GM12878 (cell line): Measurements from ENCODE around the gene ZFAND2B. TPM values are rescaled to one million over a fixed set of nuclear protein-coding genes. Genes with fewer than 3 reads are reported as not detected.

ENCODE experiments used
- ATAC-seq: fragments of 200-7000 bp; cut with Tn5 transposase; 3 replicates; pipeline ENCODE4 v1.9.1; 2020; ENCODE audit warnings: mild to moderate bottlenecking, moderate library complexity
- BruUV-seq: library from RNA; stranded (reverse); fragments of 400-500 nt; replicated peaks from 2 replicates; lab custom pipeline; 2021; lab: Mats Ljungman, UMichigan
- CTCF ChIA-PET: fragments of 300-600 bp; sonication (Branson Sonifier 250); formaldehyde crosslinking; extraction: SDS; loops from one replicate; lab custom pipeline; 2021; ENCODE audit warnings: inconsistent platforms; lab: Yijun Ruan, JAX
- POLR2A ChIA-PET: fragments of 350-600 bp; formaldehyde crosslinking; extraction: SDS; loops from one replicate; lab custom pipeline; 2021; ENCODE audit warnings: inconsistent platforms; lab: Charles Lee
- RAD21 ChIA-PET: fragments of 300-600 bp; sonication (Branson Sonifier 250); formaldehyde crosslinking; loops from one replicate; lab custom pipeline; 2023; ENCODE audit warnings: antibody characterized with exemption; ENCODE audit not compliant: unreplicated experiment; lab: Charles Lee
- SMC1A ChIA-PET: fragments of 300-600 bp; sonication (Branson Sonifier 250); formaldehyde crosslinking; loops from one replicate; lab custom pipeline; 2023; ENCODE audit not compliant: unreplicated experiment, uncharacterized antibody; lab: Charles Lee
- DNase-seq: peaks from one replicate; pipeline ENCODE4 v3.0.0-alpha.2; 2011; ENCODE audit warnings: low read depth, low spot score
- FAIRE-seq: peaks from 3 replicates; lab custom pipeline; 2011; peaks lifted over from hg19 to GRCh38; lab: Jason Lieb, UNC
- H2AFZ ChIP-seq: 2 replicates; pipeline ENCODE4 v1.6.0; 2011; ENCODE audit warnings: low read depth, low read length, control low read depth; ENCODE audit not compliant: control insufficient read depth
- H3K27ac ChIP-seq: 2 replicates; pipeline ENCODE4 v1.5.1; 2011; ENCODE audit warnings: control low read depth; ENCODE audit not compliant: control insufficient read depth, insufficient read depth
- H3K27me3 ChIP-seq, 2 experiments: replicated peaks in 1 of 2; 2 replicates each; pipeline versions ENCODE4 v1.6.0 to v1.6.1; 2011; ENCODE audit warnings: low read length in 1 of 2; ENCODE audit not compliant: control insufficient read depth in 2 of 2, insufficient read depth in 2 of 2
- H3K36me3 ChIP-seq, 2 experiments: 2 replicates each; pipeline ENCODE4 v1.5.1; 2011; ENCODE audit warnings: low read length in 1 of 2; ENCODE audit not compliant: control insufficient read depth in 2 of 2, insufficient read depth in 2 of 2
- H3K4me1 ChIP-seq: 2 replicates; pipeline ENCODE4 v1.6.1; 2011; ENCODE audit warnings: mild to moderate bottlenecking, low read length, moderate library complexity, mixed read lengths; ENCODE audit not compliant: control insufficient read depth, insufficient read depth
- H3K4me2 ChIP-seq: 2 replicates; pipeline ENCODE4 v1.6.0; 2011; ENCODE audit warnings: control low read depth; ENCODE audit not compliant: control insufficient read depth, insufficient read depth
- H3K4me3 ChIP-seq: fragments of 200-600 bp; sonication (generic); 2 replicates; pipeline ENCODE4 v1.5.1; 2016
- H3K79me2 ChIP-seq: 2 replicates; pipeline ENCODE4 v1.6.0; 2011; ENCODE audit warnings: low read length; ENCODE audit not compliant: control insufficient read depth, insufficient read depth
- H3K9ac ChIP-seq: 2 replicates; pipeline ENCODE4 v1.8.0; 2011; ENCODE audit warnings: low read length, control low read depth, mixed read lengths; ENCODE audit not compliant: control insufficient read depth, insufficient read depth
- H3K9me3 ChIP-seq: replicated peaks from 3 replicates; pipeline ENCODE4 v1.5.1; 2011; ENCODE audit warnings: mild to moderate bottlenecking, low read length; ENCODE audit not compliant: control insufficient read depth, insufficient read depth
- H4K20me1 ChIP-seq: 2 replicates; pipeline ENCODE4 v1.6.0; 2011; ENCODE audit not compliant: control insufficient read depth, insufficient read depth
- BCL11A ChIP-seq: IDR thresholded peaks from 2 replicates; pipeline ENCODE4 v1.6.1; 2011; ENCODE audit warnings: low read depth, low read length
- BRCA1 ChIP-seq: IDR thresholded peaks from 2 replicates; pipeline ENCODE4 v1.6.1; 2011; ENCODE audit warnings: low read depth, low read length, improper control_type of control experiment
- HDAC2 ChIP-seq: fragments of 200-600 bp; sonication (generic); IDR thresholded peaks from 2 replicates; pipeline ENCODE4 v1.6.1; 2017
- JUNB ChIP-seq: IDR thresholded peaks from 2 replicates; pipeline ENCODE4 v1.6.1; 2016; ENCODE audit warnings: antibody characterized with exemption, mild to moderate bottlenecking
- JUND ChIP-seq: IDR thresholded peaks from 2 replicates; pipeline ENCODE4 v1.6.1; 2012; ENCODE audit warnings: low read depth, mild to moderate bottlenecking, low read length, improper control_type of control experiment, moderate library complexity
- MYC ChIP-seq: IDR thresholded peaks from 2 replicates; pipeline ENCODE4 v1.6.1; 2011; ENCODE audit warnings: mild to moderate bottlenecking, low read length, moderate library complexity, inconsistent platforms; ENCODE audit not compliant: insufficient read depth, insufficient replicate concordance, insufficient read length, severe bottlenecking
- NFIC ChIP-seq: IDR thresholded peaks from 2 replicates; pipeline ENCODE4 v1.6.1; 2012; ENCODE audit warnings: low read depth, mild to moderate bottlenecking, inconsistent platforms, low read length, moderate library complexity
- POLR2AphosphoS5 ChIP-seq: IDR thresholded peaks from 2 replicates; pipeline ENCODE4 v1.6.1; 2011; ENCODE audit warnings: mild to moderate bottlenecking, low read length, inconsistent platforms
- RBBP5 ChIP-seq: fragments of 200-600 bp; sonication (generic); conservative IDR thresholded peaks from 2 replicates; pipeline ENCODE4 v1.6.1; 2016
- RELA ChIP-seq: fragments of 450-650 bp; IDR thresholded peaks from 2 replicates; pipeline ENCODE4 v1.8.0; 2014; ENCODE audit warnings: borderline replicate concordance; ENCODE audit not compliant: partially characterized antibody
- TCF12 ChIP-seq: IDR thresholded peaks from 2 replicates; pipeline ENCODE4 v1.6.1; 2011; ENCODE audit warnings: low read depth, mild to moderate bottlenecking, low read length
- ZSCAN29 ChIP-seq: fragments of 450-650 bp; IDR thresholded peaks from 2 replicates; pipeline ENCODE4 v1.6.1; 2017; ENCODE audit warnings: mild to moderate bottlenecking, moderate library complexity
- WGBS: methylation state at CpG from one replicate; pipeline ENCODE4 v1.1.6; 2016; ENCODE audit warnings: low lambda C conversion rate; ENCODE audit not compliant: insufficient replicate concordance, insufficient coverage; ENCODE audit errors: missing lambda C conversion rate; 5-methylcytosine and 5-hydroxymethylcytosine counted together
- in situ Hi-C: fragments of 300-500 bp; cut with MboI; formaldehyde crosslinking; loops from 9 replicates; pipeline ENCODE4 v1.14.3; 2018; ENCODE audit warnings: mixed read lengths
- intact Hi-C: fragments of 100-400 bp; cut with micrococcal nuclease; formaldehyde crosslinking; loops from one replicate; pipeline ENCODE4 v1.14.2; 2022; ENCODE audit not compliant: unreplicated experiment
- polyA plus RNA-seq, 11 experiments: library from polyadenylated mRNA; depleted of rRNA in 4 of 11; unstranded in 6 of 11; stranded (reverse) in 5 of 11; fragments of >200 nt; fragmentation: Nextera tagmentation in 4 of 11; fragmentation: Illumina TruSeq in 1 of 11; extraction: Ambion mirVana in 4 of 11; extraction: Trizol in 1 of 11; gene quantifications; 1 replicate in 1 of 11; 2 replicates in 10 of 11; pipeline versions ENCODE4 v1.2.1 to v1.2.3, GENCODE V29; 2011 to 2016; ENCODE audit warnings: inconsistent platforms in 2 of 11, missing spikeins in 2 of 11, low read depth in 1 of 11
- total RNA-seq, 4 experiments: library from RNA; depleted of rRNA in 3 of 4; stranded (reverse); fragments of >200 nt in 3 of 4; fragmentation: Illumina TruSeq in 1 of 4; extraction: Trizol in 1 of 4; gene quantifications; 2 replicates each; pipeline versions ENCODE4 v1.2.1 to v1.2.3, GENCODE V29; 2013 to 2021
- TF ChIP-seq, protein P1 (sequence below): fragments of 450-650 bp; IDR thresholded peaks from 2 replicates; pipeline ENCODE4 v1.6.1; 2016; ENCODE audit warnings: mild to moderate bottlenecking
- TF ChIP-seq, protein P2 (sequence below): IDR thresholded peaks from 2 replicates; pipeline ENCODE4 v1.6.1; 2012; ENCODE audit warnings: low read length, inconsistent platforms
- TF ChIP-seq, protein P3 (sequence below): IDR thresholded peaks from 2 replicates; pipeline ENCODE4 v1.6.1; 2011; ENCODE audit warnings: borderline replicate concordance, low read depth, mild to moderate bottlenecking, moderate library complexity, low read length; ENCODE audit not compliant: insufficient read depth, poor library complexity, severe bottlenecking

ZFAND2B gene
- total and polyA plus RNA-seq, 10 of the 15 experiments (the other 5 are each of a cell fraction or from before 2014, with no cell fraction given), result 5.4 to 28.1 (median 22.4) TPM

DNA sequence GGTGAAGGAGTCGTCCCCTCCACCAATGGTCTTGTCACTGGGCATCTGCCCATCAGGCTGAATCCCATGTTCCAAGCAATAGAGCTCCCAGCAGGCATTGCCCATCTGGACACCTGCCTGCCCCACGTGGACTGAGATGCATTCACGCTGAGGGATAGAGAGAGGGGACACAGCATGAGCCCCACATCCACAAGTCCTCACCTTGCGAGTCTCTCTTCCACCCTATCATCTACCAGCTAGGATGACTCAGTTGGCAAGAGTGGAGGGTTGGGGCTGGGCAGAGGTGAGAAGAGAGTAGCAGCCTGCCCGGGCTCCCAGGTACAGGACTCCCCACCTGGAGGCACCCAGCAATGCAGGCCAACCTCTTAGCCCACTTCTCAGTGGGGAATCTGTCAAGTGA is 45.5 kb downstream of the ZFAND2B start:
- H3K36me3 ChIP-seq, result peaks cover 12 to 19% of the 10 kb centered on the region in 2 experiments
- 25% methylated on average over 5 of the region's 5 CpGs for WGBS
- POLR2A ChIA-PET, result interaction anchor here (0.6 to 9.0 kb wide), 13 partner anchors 17 to 809 kb away, joined by 3 to 160 read pairs (median 5); partner anchors contain the start of genes ANKZF1, ATG9A, CNPPD1 and DNAJB2
- peak overlapping the region; percentile 77 for H3K27ac ChIP-seq
- H3K4me1 ChIP-seq, result peaks cover 37% of the 10 kb centered on the region
- intact Hi-C loops, result loop anchor here (2.0 kb wide), 2 partner anchors 23 to 75 kb away; partner anchors contain the start of genes ANKZF1, ATG9A and CNPPD1
- H3K27me3 ChIP-seq, result no peaks in the 10 kb centered on the region
- H3K4me3 ChIP-seq, result peak overlapping the region; percentile 86
- H3K79me2 ChIP-seq, result peaks cover 45% of the 10 kb centered on the region
- CTCF ChIA-PET, result interaction anchor here (0.6 to 6.1 kb wide), 7 partner anchors 22 to 982 kb away, joined by 3 to 65 read pairs (median 5); partner anchors contain the start of genes AAMP, ANKZF1, ATG9A and DNAJB2
- peak overlapping the region; percentile 86 for H3K9ac ChIP-seq
- SMC1A ChIA-PET, result interaction anchor here (0.8 to 8.6 kb wide), 9 partner anchors 13 to 398 kb away, joined by 3 to 98 read pairs (median 7); partner anchors contain the start of genes ANKZF1, ATG9A, CNPPD1 and DNAJB2
- in situ Hi-C loops, result no loop called here
- TF ChIP-seq RBBP5 (no peak), BCL11A (no peak), MYC (no peak), HDAC2 (no peak), BRCA1 (no peak), JUND (no peak), ZSCAN29 (no peak), NFIC (no peak), POLR2AphosphoS5 (no peak), TCF12 (no peak), RELA (no peak), JUNB (no peak)
- TF ChIP-seq, protein P1, sequence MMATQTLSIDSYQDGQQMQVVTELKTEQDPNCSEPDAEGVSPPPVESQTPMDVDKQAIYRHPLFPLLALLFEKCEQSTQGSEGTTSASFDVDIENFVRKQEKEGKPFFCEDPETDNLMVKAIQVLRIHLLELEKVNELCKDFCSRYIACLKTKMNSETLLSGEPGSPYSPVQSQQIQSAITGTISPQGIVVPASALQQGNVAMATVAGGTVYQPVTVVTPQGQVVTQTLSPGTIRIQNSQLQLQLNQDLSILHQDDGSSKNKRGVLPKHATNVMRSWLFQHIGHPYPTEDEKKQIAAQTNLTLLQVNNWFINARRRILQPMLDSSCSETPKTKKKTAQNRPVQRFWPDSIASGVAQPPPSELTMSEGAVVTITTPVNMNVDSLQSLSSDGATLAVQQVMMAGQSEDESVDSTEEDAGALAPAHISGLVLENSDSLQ, result no peak
- TF ChIP-seq, protein P2, sequence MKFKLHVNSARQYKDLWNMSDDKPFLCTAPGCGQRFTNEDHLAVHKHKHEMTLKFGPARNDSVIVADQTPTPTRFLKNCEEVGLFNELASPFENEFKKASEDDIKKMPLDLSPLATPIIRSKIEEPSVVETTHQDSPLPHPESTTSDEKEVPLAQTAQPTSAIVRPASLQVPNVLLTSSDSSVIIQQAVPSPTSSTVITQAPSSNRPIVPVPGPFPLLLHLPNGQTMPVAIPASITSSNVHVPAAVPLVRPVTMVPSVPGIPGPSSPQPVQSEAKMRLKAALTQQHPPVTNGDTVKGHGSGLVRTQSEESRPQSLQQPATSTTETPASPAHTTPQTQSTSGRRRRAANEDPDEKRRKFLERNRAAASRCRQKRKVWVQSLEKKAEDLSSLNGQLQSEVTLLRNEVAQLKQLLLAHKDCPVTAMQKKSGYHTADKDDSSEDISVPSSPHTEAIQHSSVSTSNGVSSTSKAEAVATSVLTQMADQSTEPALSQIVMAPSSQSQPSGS, result no peak
- TF ChIP-seq, protein P3, sequence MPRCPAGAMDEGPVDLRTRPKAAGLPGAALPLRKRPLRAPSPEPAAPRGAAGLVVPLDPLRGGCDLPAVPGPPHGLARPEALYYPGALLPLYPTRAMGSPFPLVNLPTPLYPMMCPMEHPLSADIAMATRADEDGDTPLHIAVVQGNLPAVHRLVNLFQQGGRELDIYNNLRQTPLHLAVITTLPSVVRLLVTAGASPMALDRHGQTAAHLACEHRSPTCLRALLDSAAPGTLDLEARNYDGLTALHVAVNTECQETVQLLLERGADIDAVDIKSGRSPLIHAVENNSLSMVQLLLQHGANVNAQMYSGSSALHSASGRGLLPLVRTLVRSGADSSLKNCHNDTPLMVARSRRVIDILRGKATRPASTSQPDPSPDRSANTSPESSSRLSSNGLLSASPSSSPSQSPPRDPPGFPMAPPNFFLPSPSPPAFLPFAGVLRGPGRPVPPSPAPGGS, result no peak
- H3K9me3 ChIP-seq, result no peaks in the 10 kb centered on the region
- FAIRE-seq, result no peak
- 0 out of 2 replicates have a peak, but pooled peaks cover 4% of the 10 kb centered on the region for H4K20me1 ChIP-seq
- ATAC-seq, result no peak
- H2AFZ ChIP-seq, result no peak overlapping the region
- H3K4me2 ChIP-seq, result peak overlapping the region; percentile 92
- BruUV-seq, result no TSS peak
- DNase-seq, result no peak
- RAD21 ChIA-PET, result interaction anchor here (1.1 to 5.1 kb wide), 6 partner anchors 9 to 81 kb away, joined by 3 to 53 read pairs (median 4); partner anchors contain the start of gene DNAJB2
